IMR-90 (cell line): ENCODE results near the gene RPS27. TPM values are rescaled to one million over a fixed set of nuclear protein-coding genes. Genes with fewer than 3 reads are reported as not detected.

Experiments
- ATAC-seq: fragments of 200-7000 bp; cut with Tn5 transposase; 2 replicates; pipeline ENCODE4 v1.9.1; 2020; ENCODE audit warnings: low read depth, mild to moderate bottlenecking, moderate library complexity
- BruUV-seq: library from RNA; stranded (reverse); fragments of 400-500 nt; replicated peaks from 2 replicates; lab custom pipeline; 2021; lab: Mats Ljungman, UMichigan
- CTCF ChIA-PET: fragments of 300-600 bp; formaldehyde crosslinking; extraction: SDS; loops from one replicate; lab custom pipeline; 2021; ENCODE audit warnings: antibody characterized with exemption; lab: Yijun Ruan, JAX
- POLR2A ChIA-PET: fragments of 300-600 bp; sonication (Branson Sonifier 250); formaldehyde crosslinking; loops from one replicate; lab custom pipeline; 2022; ENCODE audit warnings: antibody characterized with exemption; ENCODE audit not compliant: unreplicated experiment; lab: Charles Lee
- DNase-seq: peaks from one replicate; pipeline ENCODE4 v3.0.0; 2013
- H2AFZ ChIP-seq: replicated peaks from 2 replicates; pipeline ENCODE3; 2013; ENCODE audit warnings: low read length, mild to moderate bottlenecking; ENCODE audit not compliant: poor library complexity
- H2AK5ac ChIP-seq: 2 replicates; pipeline ENCODE4 v1.6.1; 2013; ENCODE audit warnings: low read depth, low read length, inconsistent platforms
- H2AK9ac ChIP-seq: replicated peaks from 2 replicates; pipeline ENCODE3; 2013; ENCODE audit warnings: mild to moderate bottlenecking, low read depth, low read length, moderate library complexity; ENCODE audit not compliant: poor library complexity
- H2BK120ac ChIP-seq: 2 replicates; pipeline ENCODE4 v1.6.1; 2013; ENCODE audit warnings: low read depth, low read length, inconsistent platforms
- H2BK15ac ChIP-seq: 3 replicates; pipeline ENCODE4 v1.6.1; 2013; ENCODE audit warnings: low read depth, low read length, inconsistent platforms
- H2BK20ac ChIP-seq: 2 replicates; pipeline ENCODE4 v1.6.1; 2013; ENCODE audit warnings: low read depth, mild to moderate bottlenecking, inconsistent platforms, low read length, moderate library complexity
- H2BK5ac ChIP-seq: 2 replicates; pipeline ENCODE4 v1.6.1; 2013; ENCODE audit warnings: mild to moderate bottlenecking, low read depth, low read length, inconsistent platforms; ENCODE audit not compliant: poor library complexity, severe bottlenecking
- H3K14ac ChIP-seq: replicated peaks from 2 replicates; pipeline ENCODE4 v1.6.1; 2013; ENCODE audit warnings: low read depth, low read length, inconsistent platforms
- H3K18ac ChIP-seq: 2 replicates; pipeline ENCODE4 v1.6.1; 2013; ENCODE audit warnings: low read depth, low read length, control low read depth
- H3K23ac ChIP-seq: 2 replicates; pipeline ENCODE4 v1.6.1; 2013; ENCODE audit warnings: low read depth, low read length, inconsistent platforms
- H3K27ac ChIP-seq: 2 replicates; pipeline ENCODE4 v1.5.1; 2013; ENCODE audit warnings: mild to moderate bottlenecking, control low read depth, low read length; ENCODE audit not compliant: insufficient read depth
- H3K27me3 ChIP-seq: 2 replicates; pipeline ENCODE4 v1.6.1; 2013; ENCODE audit warnings: low read length; ENCODE audit not compliant: control insufficient read depth, insufficient read depth
- H3K36me3 ChIP-seq: 2 replicates; pipeline ENCODE4 v1.6.1; 2013; ENCODE audit warnings: low read length, mixed read lengths; ENCODE audit not compliant: control insufficient read depth, insufficient read depth
- H3K4ac ChIP-seq: 2 replicates; pipeline ENCODE4 v1.6.1; 2013; ENCODE audit warnings: low read depth, low read length, inconsistent platforms
- H3K4me1 ChIP-seq: 2 replicates; pipeline ENCODE4 v1.6.1; 2013; ENCODE audit warnings: low read length, mixed read lengths; ENCODE audit not compliant: control insufficient read depth, insufficient read depth
- H3K4me2 ChIP-seq: 2 replicates; pipeline ENCODE4 v1.6.1; 2013; ENCODE audit warnings: low read depth, mild to moderate bottlenecking, control low read depth, low read length, moderate library complexity
- H3K4me3 ChIP-seq: 2 replicates; pipeline ENCODE4 v1.5.1; 2013; ENCODE audit warnings: low read depth, mild to moderate bottlenecking, control low read depth, low read length, moderate library complexity; ENCODE audit not compliant: insufficient read depth
- H3K56ac ChIP-seq: 2 replicates; pipeline ENCODE4 v1.6.1; 2013; ENCODE audit warnings: low read length, inconsistent platforms; ENCODE audit not compliant: insufficient read depth; ENCODE audit errors: extremely low read depth
- H3K79me1 ChIP-seq, 2 experiments: 2 replicates each; pipeline ENCODE4 v1.6.1; 2013; ENCODE audit warnings: low read length in 2 of 2, inconsistent platforms in 1 of 2, low read depth in 1 of 2
- H3K9ac ChIP-seq: 2 replicates; pipeline ENCODE4 v1.6.1; 2013; ENCODE audit warnings: low read depth, low read length, control low read depth
- H3K9me1 ChIP-seq: 2 replicates; pipeline ENCODE4 v1.6.1; 2013; ENCODE audit warnings: low read length, inconsistent platforms; ENCODE audit not compliant: insufficient read depth
- H3K9me3 ChIP-seq: 2 replicates; pipeline ENCODE4 v1.6.1; 2013; ENCODE audit warnings: low read length; ENCODE audit not compliant: control insufficient read depth, insufficient read depth
- H4K20me1 ChIP-seq: 2 replicates; pipeline ENCODE4 v1.6.1; 2013; ENCODE audit warnings: low read length, inconsistent platforms; ENCODE audit not compliant: insufficient read depth
- H4K5ac ChIP-seq: 2 replicates; pipeline ENCODE4 v1.6.1; 2013; ENCODE audit warnings: mild to moderate bottlenecking, low read depth, low read length, control low read depth
- H4K8ac ChIP-seq, 2 experiments: 2 replicates each; pipeline ENCODE4 v1.6.1; 2013; ENCODE audit warnings: low read depth in 2 of 2, low read length in 2 of 2, control low read depth in 1 of 2, inconsistent platforms in 1 of 2
- H4K91ac ChIP-seq: 2 replicates; pipeline ENCODE4 v1.6.1; 2013; ENCODE audit warnings: low read depth, low read length, inconsistent platforms; ENCODE audit not compliant: insufficient read depth
- BHLHE40 ChIP-seq: fragments of 150-350 bp; IDR thresholded peaks from 2 replicates; pipeline ENCODE4 v1.6.1; 2016; ENCODE audit warnings: mild to moderate bottlenecking, low read depth, low read length
- CEBPB ChIP-seq: IDR thresholded peaks from 2 replicates; pipeline ENCODE4 v1.6.1; 2012; ENCODE audit warnings: low read depth, low read length, improper control_type of control experiment
- CHD1 ChIP-seq: IDR thresholded peaks from 2 replicates; pipeline ENCODE4 v1.6.1; 2012; ENCODE audit warnings: low read depth, low read length, improper control_type of control experiment
- CTCF ChIP-seq: conservative IDR thresholded peaks from 2 replicates; pipeline ENCODE4 v1.5.1; 2012; ENCODE audit warnings: mild to moderate bottlenecking, low read depth, low read length, improper control_type of control experiment
- ELK1 ChIP-seq: fragments of 150-350 bp; IDR thresholded peaks from 2 replicates; pipeline ENCODE4 v1.6.1; 2016; ENCODE audit warnings: low read depth, mild to moderate bottlenecking, low read length, moderate library complexity, borderline replicate concordance
- FOS ChIP-seq: fragments of 150-350 bp; IDR thresholded peaks from 2 replicates; pipeline ENCODE4 v1.6.1; 2016; ENCODE audit warnings: low read depth, low read length
- MAFK ChIP-seq: IDR thresholded peaks from 2 replicates; pipeline ENCODE4 v1.6.1; 2012; ENCODE audit warnings: low read depth, low read length, improper control_type of control experiment
- MAZ ChIP-seq: IDR thresholded peaks from 2 replicates; pipeline ENCODE4 v1.6.1; 2012; ENCODE audit warnings: low read depth, mild to moderate bottlenecking, low read length, improper control_type of control experiment, moderate library complexity, borderline replicate concordance
- MXI1 ChIP-seq: IDR thresholded peaks from 2 replicates; pipeline ENCODE4 v1.6.1; 2012; ENCODE audit warnings: low read depth, mild to moderate bottlenecking, low read length, moderate library complexity, borderline replicate concordance
- NFE2L2 ChIP-seq: fragments of 150-350 bp; IDR thresholded peaks from 2 replicates; pipeline ENCODE4 v1.6.1; 2016; ENCODE audit warnings: low read depth, mild to moderate bottlenecking, low read length
- POLR2A ChIP-seq: IDR thresholded peaks from 2 replicates; pipeline ENCODE4 v1.6.1; 2012; ENCODE audit warnings: mild to moderate bottlenecking, low read depth, low read length
- RAD21 ChIP-seq: IDR thresholded peaks from 2 replicates; pipeline ENCODE4 v1.6.1; 2012; ENCODE audit warnings: low read length, improper control_type of control experiment
- RCOR1 ChIP-seq: IDR thresholded peaks from 2 replicates; pipeline ENCODE4 v1.6.1; 2012; ENCODE audit warnings: mild to moderate bottlenecking, low read length, improper control_type of control experiment; ENCODE audit not compliant: insufficient replicate concordance
- RFX5 ChIP-seq: IDR thresholded peaks from 2 replicates; pipeline ENCODE4 v1.8.0; 2012; ENCODE audit warnings: low read depth, mild to moderate bottlenecking, low read length, moderate library complexity
- SMC3 ChIP-seq: fragments of 150-350 bp; IDR thresholded peaks from 2 replicates; pipeline ENCODE4 v1.6.1; 2016; ENCODE audit warnings: low read depth, mild to moderate bottlenecking, antibody characterized with exemption, low read length, moderate library complexity
- USF2 ChIP-seq: fragments of 150-350 bp; IDR thresholded peaks from 2 replicates; pipeline ENCODE4 v1.6.1; 2017; ENCODE audit warnings: mild to moderate bottlenecking, antibody characterized with exemption, low read length, low read depth
- WGBS, 2 experiments: methylation state at CpG; one replicate each; pipeline versions ENCODE4 v1.1.5 to v1.1.7; 2013; ENCODE audit warnings: missing lambda C conversion rate in 2 of 2; ENCODE audit not compliant: insufficient read length in 1 of 2; ENCODE audit errors: extremely low coverage in 2 of 2; 5-methylcytosine and 5-hydroxymethylcytosine counted together
- dilution Hi-C: fragments of 300-500 bp; cut with HindIII; formaldehyde crosslinking; loops from one replicate; pipeline ENCODE4 v1.14.3; 2018; ENCODE audit warnings: low sequenced_read_pairs; ENCODE audit not compliant: unreplicated experiment
- in situ Hi-C: fragments of 300-500 bp; cut with MboI; formaldehyde crosslinking; loops from 3 replicates; pipeline ENCODE4 v1.14.3; 2019; ENCODE audit warnings: low sequenced_read_pairs, inconsistent platforms, mixed read lengths
- intact Hi-C: fragments of 100-400 bp; cut with micrococcal nuclease; formaldehyde crosslinking; loops from 2 replicates; pipeline ENCODE4 v1.10.0; 2022
- polyA plus RNA-seq, 3 experiments: library from polyadenylated mRNA; depleted of rRNA; stranded (reverse); fragments of >200 nt; gene quantifications; 2 replicates each; pipeline ENCODE4 v1.2.3, GENCODE V29; 2012; ENCODE audit warnings: low replicate concordance in 1 of 3
- total RNA-seq: library from RNA; depleted of rRNA; stranded (reverse); fragments of >200 nt; gene quantifications from 2 replicates; pipeline ENCODE4 v1.2.3, GENCODE V29; 2012

Gene RPS27
- total and polyA plus RNA-seq, 2 of the 4 experiments (the other 2 are of a cell fraction), result 320 to 6,236 TPM

- in situ Hi-C loops (loop anchor here (25.0 kb wide), 1 partner anchor 432 kb away; the partner anchor contains the start of genes S100A3, S100A4, S100A5 and S100A6), intact Hi-C loops (no loop called here), dilution Hi-C loops (no loop called here)
- Histone ChIP-seq H2AK5ac (no peak overlapping the region), H4K8ac (peak overlapping the region; percentile 8 to 93; a peak in 2 of 4 replicates), H3K9me3 (no peaks in the 10 kb centered on the region), H3K56ac (no peak overlapping the region), H3K23ac (no peak overlapping the region; the same call in 1 of the 2 replicates), H4K5ac (no peak overlapping the region), H3K9me1 (peaks cover 11% of the 10 kb centered on the region), H3K18ac (no peak overlapping the region), H2BK5ac (no peak overlapping the region), H3K79me1 (peaks cover 5 to 37% of the 10 kb centered on the region in 2 experiments; a peak in 3 of 4 replicates), H3K4me3 (no peak overlapping the region), H3K14ac (no peak overlapping the region), H3K4me1 (0 out of 2 replicates have a peak, but pooled peaks cover 1% of the 10 kb centered on the region), H3K9ac (no peak overlapping the region), H2BK20ac (no peak overlapping the region), H2BK120ac (no peak overlapping the region), H3K4me2 (no peak overlapping the region), H3K27me3 (no peaks in the 10 kb centered on the region), H4K20me1 (no peaks in the 10 kb centered on the region), H2BK15ac (no peak overlapping the region), H4K91ac (no peak overlapping the region), H3K4ac (no peak overlapping the region), H2AFZ (no peak overlapping the region), H3K27ac (no peak overlapping the region), H3K36me3 (peaks cover 11% of the 10 kb centered on the region), H2AK9ac (peak overlapping the region; percentile 39)
- ChIA-PET CTCF (no interaction called here), POLR2A (no interaction called here)
- no TSS peak for BruUV-seq
- TF ChIP-seq POLR2A (no peak), SMC3 (no peak), CHD1 (no peak), ELK1 (no peak), FOS (no peak), BHLHE40 (no peak), CEBPB (no peak), CTCF (no peak), RAD21 (no peak), MAFK (no peak), MXI1 (no peak), RCOR1 (no peak), MAZ (no peak), USF2 (no peak), NFE2L2 (no peak), RFX5 (no peak)
- ATAC-seq (no peak), DNase-seq (no peak)
- no CpG with 5 or more reads among the region's 2 CpGs for WGBS, 2 experiments
Measured at GRCh38 chr1:153968972-153969371, 21.6 kb upstream of the RPS27 start.
